ENCODE results near the gene SDK1. TPM values are rescaled to one million over a fixed set of nuclear protein-coding genes. Genes with fewer than 3 reads are reported as not detected.
"Not testable (repeated sequence)": the region's sequence is repeated elsewhere in the genome, so short reads cannot be mapped to it uniquely, and the experiment has no call there.

The SDK1 gene
- total RNA-seq, 1 experiment from 2014 or later = 6.0 TPM

DNA sequence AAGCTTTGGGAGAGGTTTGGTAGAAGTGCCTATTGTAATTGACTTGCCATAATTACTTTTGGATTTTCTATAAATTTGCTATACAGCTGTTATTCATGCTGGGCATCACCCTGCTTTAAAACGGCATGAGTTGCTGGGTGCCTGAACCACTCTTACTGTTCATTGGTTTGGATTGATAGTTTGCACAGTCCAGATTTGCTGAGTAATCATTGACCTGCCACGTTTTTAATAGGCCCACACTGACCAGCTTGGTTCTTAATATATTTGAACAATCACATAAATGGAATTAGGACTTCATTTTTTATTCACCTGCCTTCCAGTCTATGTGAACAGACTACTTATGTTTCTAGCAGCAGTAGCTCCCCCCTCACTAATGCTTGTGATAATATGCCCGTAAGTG, 630.8 kb downstream of the SDK1 start:
- Histone ChIP-seq H3K4me3 (no peak overlapping the region), H3K4me1 (peaks cover 17% of the 10 kb centered on the region), H3K27me3 (no peaks in the 10 kb centered on the region), H3K9me3 (replicated peaks) (peaks cover 7% of the 10 kb centered on the region; the same call in 1 of the 2 replicates), H3K36me3 (no peaks in the 10 kb centered on the region), H3K27ac (no peak overlapping the region)
- DNase-seq = no peak

GRCh38 chr7:3937146-3937545, 636.1 kb downstream of the SDK1 start:
- Histone ChIP-seq H3K4me3 (no peak overlapping the region), H3K4me1 (no peaks in the 10 kb centered on the region), H3K9me3 (replicated peaks) (peaks cover 7% of the 10 kb centered on the region; the same call in 1 of the 2 replicates), H3K36me3 (no peaks in the 10 kb centered on the region), H3K27ac (no peak overlapping the region), H3K27me3 (no peaks in the 10 kb centered on the region)
- no peak for DNase-seq

DNA sequence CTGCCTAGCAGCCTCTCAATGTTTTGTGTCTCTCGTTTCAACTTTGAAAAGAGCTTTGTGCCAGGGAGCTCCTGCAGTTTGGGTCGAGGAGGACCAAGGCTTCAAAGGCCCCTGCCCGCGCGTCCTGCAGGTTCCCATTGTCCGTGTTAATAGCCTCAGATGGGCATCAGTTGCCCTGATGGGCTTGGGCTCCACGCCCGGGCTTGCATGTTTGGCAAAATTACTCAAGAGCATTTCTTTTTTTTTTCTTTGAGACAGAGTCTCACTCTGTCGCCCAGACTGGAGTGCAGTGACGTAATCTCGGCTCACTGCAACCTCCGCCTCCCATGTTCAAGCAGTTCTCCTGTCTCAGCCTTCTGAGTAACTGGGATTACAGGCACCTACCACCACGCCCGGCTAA, 636.6 kb downstream of the SDK1 start:
- Histone ChIP-seq H3K4me1 (no peaks in the 10 kb centered on the region), H3K36me3 (no peaks in the 10 kb centered on the region)

GRCh38 chr7:3941706-3942105, 640.7 kb downstream of the SDK1 start:
- DNase-seq; H3K9me3 ChIP-seq (replicated peaks); H3K27ac ChIP-seq; H3K27me3 ChIP-seq; H3K4me3 ChIP-seq; H3K4me1 ChIP-seq; H3K36me3 ChIP-seq: not testable (repeated sequence)

More for the DNA sequence above, 636.6 kb downstream of the SDK1 start:
- Histone ChIP-seq H3K9me3 (replicated peaks) (peaks cover 7% of the 10 kb centered on the region; the same call in 1 of the 2 replicates), H3K27ac (no peak overlapping the region), H3K4me3 (no peak overlapping the region), H3K27me3 (no peaks in the 10 kb centered on the region)
- DNase-seq = no peak

- H3K4me3 ChIP-seq = no peak overlapping the region
- no peaks in the 10 kb centered on the region for H3K27me3 ChIP-seq
- no peak for DNase-seq
- no peaks in the 10 kb centered on the region for H3K36me3 ChIP-seq
- H3K27ac ChIP-seq = no peak overlapping the region
- H3K4me1 ChIP-seq = no peaks in the 10 kb centered on the region
- H3K9me3 ChIP-seq (replicated peaks) = no peaks in the 10 kb centered on the region
Observed at GRCh38 chr7:3942276-3942675, 641.2 kb downstream of the SDK1 start.

DNA sequence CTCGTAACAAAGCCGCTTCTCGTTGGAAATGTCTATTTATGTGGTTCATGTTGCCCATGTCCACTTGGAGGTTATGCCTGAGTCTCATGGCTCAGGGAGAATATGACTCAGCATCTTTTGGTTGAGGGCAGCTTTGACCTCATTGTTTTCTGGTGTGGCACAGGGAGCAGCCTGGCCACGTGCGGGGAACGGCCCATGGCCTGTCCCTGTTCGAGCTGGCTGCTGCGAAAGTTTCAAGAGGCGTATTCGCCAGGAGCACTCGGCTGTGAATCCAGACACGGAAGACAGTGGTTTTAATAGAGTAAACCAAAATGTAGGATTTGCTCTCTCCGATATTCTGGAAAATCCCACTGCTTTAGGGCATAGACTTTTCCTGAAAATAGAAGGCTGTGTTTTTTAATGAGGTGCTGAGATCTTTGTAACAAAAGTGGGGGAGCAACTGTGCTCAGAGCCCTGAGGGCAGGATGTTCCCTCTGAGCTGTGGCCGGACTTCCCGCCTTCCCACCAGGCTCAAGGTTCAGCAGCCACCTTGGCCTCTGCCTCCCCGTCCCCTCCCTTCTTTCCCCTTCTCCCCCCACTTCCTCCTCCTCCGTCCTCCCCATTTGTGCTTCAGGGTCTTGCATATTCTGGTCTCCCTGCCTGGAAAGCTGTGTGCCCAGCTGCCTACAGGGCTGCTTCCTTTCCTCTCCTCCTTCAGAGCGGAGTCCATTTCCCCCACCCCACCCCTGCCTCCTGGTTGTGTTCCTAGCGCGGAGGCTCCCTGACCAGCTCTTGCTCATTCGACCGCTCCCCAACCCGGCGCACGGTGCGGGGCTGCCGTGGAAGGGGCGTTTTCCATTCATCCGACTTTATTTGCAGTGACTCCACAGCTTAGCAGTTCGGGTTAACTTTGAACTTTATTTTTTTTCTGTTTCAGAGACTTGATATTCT, 642.0 kb downstream of the SDK1 start:
- Histone ChIP-seq H3K27ac (no peak overlapping the region), H3K36me3 (no peaks in the 10 kb centered on the region), H3K4me3 (no peak overlapping the region), H3K4me1 (no peaks in the 10 kb centered on the region), H3K9me3 (replicated peaks) (no peaks in the 10 kb centered on the region), H3K27me3 (no peaks in the 10 kb centered on the region)
- peak in 1 of 2 experiments; percentile 17 for DNase-seq

DNA sequence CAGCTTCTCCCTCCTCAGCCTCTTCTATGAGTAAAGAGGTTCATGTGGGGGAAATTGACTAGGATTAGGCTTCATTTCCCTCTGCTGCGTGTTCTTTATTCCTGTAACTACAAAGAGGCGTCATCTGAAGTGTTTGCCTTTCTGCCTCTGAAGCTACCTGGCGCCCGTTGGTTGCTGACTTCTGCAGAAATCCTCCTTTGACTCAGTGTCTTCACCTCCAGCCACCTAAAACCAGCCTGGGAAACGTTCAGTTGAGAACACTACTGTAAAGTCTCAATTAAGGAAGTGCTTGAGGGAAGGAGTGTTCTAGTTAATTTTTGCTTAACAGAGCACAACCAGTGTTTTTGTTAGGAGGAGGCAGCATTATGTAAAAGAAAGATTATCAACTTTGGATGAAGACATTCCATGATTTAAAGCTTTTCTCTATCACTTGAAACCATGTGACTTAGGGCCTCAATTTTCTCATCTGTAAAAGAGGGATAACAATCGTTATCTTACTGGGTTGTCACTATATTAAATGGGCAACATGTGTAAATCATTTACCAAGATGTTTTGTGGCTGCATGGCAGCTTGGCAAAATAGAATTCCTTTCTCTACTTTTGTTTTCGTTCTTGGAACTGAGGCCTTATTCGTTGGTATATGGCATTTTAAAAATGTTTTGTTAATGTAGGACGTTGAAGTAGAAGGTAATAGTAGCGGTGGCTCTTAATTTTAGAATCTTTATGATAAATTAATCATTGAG, 642.9 kb downstream of the SDK1 start:
- Histone ChIP-seq H3K27ac (no peak overlapping the region), H3K4me1 (no peaks in the 10 kb centered on the region), H3K4me3 (no peak overlapping the region), H3K9me3 (replicated peaks) (no peaks in the 10 kb centered on the region), H3K27me3 (no peaks in the 10 kb centered on the region), H3K36me3 (no peaks in the 10 kb centered on the region)
- no peak for DNase-seq

DNA sequence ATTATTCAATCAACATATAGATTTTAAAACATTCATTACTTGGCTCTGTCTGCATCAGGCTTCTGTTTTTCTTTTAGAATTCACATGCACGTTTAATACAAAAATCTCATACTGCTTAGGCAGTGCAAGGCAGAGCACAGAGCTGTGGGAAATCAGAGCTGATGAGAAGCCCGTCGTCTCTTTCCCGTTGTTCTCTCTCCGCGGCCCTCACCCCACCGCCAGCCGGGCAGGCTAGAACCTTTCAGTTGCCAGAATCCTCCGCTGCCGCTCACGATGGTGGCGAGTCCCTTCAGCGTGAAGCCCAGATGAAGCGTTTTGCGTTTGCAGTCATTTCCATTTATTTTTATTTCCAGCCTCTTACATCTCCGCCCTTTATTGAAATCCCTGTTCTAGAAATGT, 648.2 kb downstream of the SDK1 start:
- no peaks in the 10 kb centered on the region for H3K4me1 ChIP-seq
- H3K4me3 ChIP-seq = no peak overlapping the region
- H3K27me3 ChIP-seq = no peaks in the 10 kb centered on the region
- no peak for DNase-seq
- no peaks in the 10 kb centered on the region for H3K9me3 ChIP-seq (replicated peaks)
- H3K36me3 ChIP-seq = no peaks in the 10 kb centered on the region
- no peak overlapping the region for H3K27ac ChIP-seq

GRCh38 chr7:3950249-3950648, 649.2 kb downstream of the SDK1 start:
- Histone ChIP-seq H3K9me3 (replicated peaks) (no peaks in the 10 kb centered on the region), H3K4me1 (peaks cover 7% of the 10 kb centered on the region), H3K4me3 (no peak overlapping the region), H3K27ac (no peak overlapping the region), H3K36me3 (no peaks in the 10 kb centered on the region), H3K27me3 (no peaks in the 10 kb centered on the region)
- DNase-seq = peak in 1 of 2 experiments; percentile 16

DNA sequence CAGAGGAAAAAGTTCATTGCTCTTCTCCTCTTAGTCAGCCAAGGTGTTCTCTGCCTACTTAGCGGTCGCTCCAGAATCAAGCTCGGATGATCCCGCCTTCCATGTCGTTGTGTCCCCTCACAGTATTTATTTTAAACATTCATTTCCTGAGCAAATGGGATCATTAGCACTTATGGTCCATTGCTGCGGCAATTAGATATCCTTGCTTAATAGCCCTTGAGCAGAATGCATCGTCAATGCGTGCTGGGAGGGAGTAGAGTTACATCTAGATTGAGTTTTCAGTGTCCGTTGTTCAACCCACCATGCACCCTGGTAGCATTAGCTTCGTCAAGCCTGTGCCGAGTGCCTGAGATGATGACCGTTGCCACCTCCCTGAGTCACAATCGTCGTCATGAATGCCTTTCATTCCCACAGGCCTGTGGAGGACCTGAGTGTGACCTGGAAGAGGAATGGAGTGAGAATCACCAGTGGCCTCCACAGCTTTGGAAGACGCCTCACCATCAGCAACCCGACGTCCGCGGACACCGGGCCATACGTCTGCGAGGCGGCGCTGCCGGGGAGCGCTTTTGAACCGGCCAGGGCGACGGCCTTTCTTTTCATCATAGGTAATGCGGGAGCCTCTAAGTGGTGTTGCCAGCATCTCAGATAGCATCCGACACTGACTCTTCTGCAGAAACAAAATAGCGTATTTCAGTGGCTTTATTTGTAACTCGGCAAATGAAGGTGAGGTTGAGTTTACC, 650.4 kb downstream of the SDK1 start:
- no peaks in the 10 kb centered on the region for H3K27me3 ChIP-seq
- H3K27ac ChIP-seq = no peak overlapping the region
- no peak for DNase-seq
- H3K4me1 ChIP-seq = peaks cover 19% of the 10 kb centered on the region
- H3K9me3 ChIP-seq (replicated peaks) = no peaks in the 10 kb centered on the region
- H3K4me3 ChIP-seq = no peak overlapping the region
- H3K36me3 ChIP-seq = no peaks in the 10 kb centered on the region

DNA sequence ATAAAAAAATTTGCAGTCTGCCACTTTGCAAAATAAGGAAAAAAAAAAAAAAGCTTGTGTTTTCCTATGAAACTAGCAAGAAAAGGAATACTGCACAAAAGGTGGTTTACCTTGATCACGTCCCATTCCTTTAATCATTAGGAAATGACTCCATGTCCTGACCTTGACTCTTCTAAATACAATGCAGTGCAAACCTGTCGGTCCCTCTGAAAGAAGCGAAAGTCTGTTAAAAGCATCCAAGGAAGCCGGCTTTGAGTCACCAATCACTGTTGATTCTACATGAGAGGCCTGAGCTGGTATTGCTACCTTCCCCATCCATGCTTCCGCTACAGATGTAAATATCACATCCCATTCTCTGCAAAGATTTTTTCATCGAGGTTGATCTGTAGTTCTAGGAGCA, 652.1 kb downstream of the SDK1 start:
- no peak for DNase-seq
- Histone ChIP-seq H3K4me1 (peaks cover 24% of the 10 kb centered on the region), H3K9me3 (replicated peaks) (no peaks in the 10 kb centered on the region), H3K27me3 (no peaks in the 10 kb centered on the region), H3K4me3 (no peak overlapping the region), H3K36me3 (no peaks in the 10 kb centered on the region), H3K27ac (no peak overlapping the region)

GRCh38 chr7:3953946-3954345, 652.9 kb downstream of the SDK1 start:
- Histone ChIP-seq H3K4me1 (peaks cover 24% of the 10 kb centered on the region), H3K36me3 (no peaks in the 10 kb centered on the region), H3K27me3 (no peaks in the 10 kb centered on the region)

GRCh38 chr7:3955026-3955425, 654.0 kb downstream of the SDK1 start:
- H3K4me3 ChIP-seq = no peak overlapping the region
- no peaks in the 10 kb centered on the region for H3K36me3 ChIP-seq
- no peaks in the 10 kb centered on the region for H3K27me3 ChIP-seq
- H3K9me3 ChIP-seq (replicated peaks) = no peaks in the 10 kb centered on the region
- DNase-seq = peak; percentile 71 to 81
- peaks cover 24% of the 10 kb centered on the region for H3K4me1 ChIP-seq
- H3K27ac ChIP-seq = peak overlapping the region; percentile 64

More at GRCh38 chr7:3953946-3954345, 652.9 kb downstream of the SDK1 start:
- H3K4me3 ChIP-seq = no peak overlapping the region
- no peak for DNase-seq
- no peaks in the 10 kb centered on the region for H3K9me3 ChIP-seq (replicated peaks)
- H3K27ac ChIP-seq = no peak overlapping the region

DNA sequence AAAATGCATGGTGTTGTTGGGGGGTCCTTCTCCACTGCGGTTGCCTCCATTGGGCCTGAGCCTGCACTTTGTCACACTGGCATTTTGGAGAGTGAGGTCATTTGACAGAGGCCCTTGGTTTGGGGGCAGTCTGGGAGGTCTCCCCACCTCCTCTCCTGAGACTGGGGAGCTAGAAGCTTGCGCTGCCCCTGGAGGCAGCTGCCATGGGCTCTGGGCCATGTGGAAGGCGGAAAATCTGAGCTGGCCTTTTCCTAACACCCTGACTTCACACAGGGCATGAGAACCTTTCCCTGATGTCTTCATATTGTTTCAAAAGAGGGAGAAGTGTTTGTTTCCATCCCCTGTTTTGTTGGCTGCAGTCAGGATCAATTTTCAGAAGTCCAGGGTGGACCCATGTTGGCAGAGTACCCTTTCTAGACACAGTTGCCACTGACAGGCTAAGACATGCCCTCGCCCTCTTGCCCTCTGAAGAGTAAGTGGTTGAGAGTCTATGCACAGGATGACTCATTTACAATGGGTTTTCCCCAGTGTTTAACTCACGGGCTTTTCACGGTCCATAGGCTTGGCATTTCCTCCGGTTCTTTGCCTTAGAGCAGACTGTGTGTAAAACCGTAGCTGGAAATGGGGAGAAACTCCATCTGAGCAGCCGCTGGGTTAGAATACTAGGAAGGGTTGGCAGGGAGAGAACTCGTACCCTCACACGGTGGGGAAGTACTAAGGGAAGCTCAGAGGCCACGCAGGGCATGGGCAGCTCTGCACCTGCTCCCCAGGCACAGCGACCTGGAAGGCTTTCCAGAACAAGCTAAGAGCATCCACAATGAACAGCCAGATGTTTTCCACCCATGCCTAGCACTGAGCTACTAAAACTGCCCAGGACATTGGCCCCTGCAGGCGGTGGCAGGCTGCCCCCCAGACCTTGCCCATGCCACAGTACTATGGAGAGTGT, 655.0 kb downstream of the SDK1 start:
- Histone ChIP-seq H3K27ac (peak overlapping the region; percentile 64), H3K36me3 (no peaks in the 10 kb centered on the region)
- DNase-seq = peak; percentile 54 to 74

More for the DNA sequence above, 655.0 kb downstream of the SDK1 start:
- H3K4me1 ChIP-seq = peaks cover 24% of the 10 kb centered on the region
- H3K9me3 ChIP-seq (replicated peaks) = no peaks in the 10 kb centered on the region
- H3K27me3 ChIP-seq = no peaks in the 10 kb centered on the region
- no peak overlapping the region for H3K4me3 ChIP-seq

Data from SJCRH30 (cell line).